Activated CD4-positive, alpha-beta T cell treated with anti-CD3 and anti-CD28 coated beads, Interleukin-2, Interleukin-6, amounts not matched to agents 100 ng/mL and 50 ng/mL, durations not matched to agents 16 hours and 8 hours (primary cell): ENCODE results near the gene COL1A2.

Experiments used
- DNase-seq: peaks from one replicate; pipeline ENCODE4 v3.0.0-alpha.2; 2020

The COL1A2 gene

DNA sequence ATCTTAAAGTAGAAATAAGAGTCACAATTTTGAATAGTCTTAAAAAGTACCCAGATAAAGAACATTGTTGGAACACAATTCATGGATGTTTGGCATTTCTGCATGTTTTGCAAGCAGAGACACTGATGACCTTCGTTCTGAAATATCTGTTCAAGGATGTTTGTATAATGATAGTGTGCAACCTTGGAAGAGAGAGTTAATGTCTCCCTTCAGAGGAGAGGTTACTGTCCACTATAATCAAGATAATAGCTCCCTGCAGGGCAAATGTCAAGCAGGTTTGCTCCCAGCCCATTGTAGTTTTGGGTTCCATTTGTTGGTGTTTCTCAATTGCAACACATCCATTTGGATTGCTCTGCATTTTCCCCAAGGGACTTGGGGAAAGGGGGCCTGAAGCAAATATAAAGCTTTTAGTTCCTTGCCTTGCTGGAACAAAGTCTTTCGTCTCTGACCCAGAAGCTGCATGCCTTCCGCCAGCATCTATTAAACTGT lies 45.2 kb downstream of the COL1A2 start:
- DNase-seq, result no peak

DNA sequence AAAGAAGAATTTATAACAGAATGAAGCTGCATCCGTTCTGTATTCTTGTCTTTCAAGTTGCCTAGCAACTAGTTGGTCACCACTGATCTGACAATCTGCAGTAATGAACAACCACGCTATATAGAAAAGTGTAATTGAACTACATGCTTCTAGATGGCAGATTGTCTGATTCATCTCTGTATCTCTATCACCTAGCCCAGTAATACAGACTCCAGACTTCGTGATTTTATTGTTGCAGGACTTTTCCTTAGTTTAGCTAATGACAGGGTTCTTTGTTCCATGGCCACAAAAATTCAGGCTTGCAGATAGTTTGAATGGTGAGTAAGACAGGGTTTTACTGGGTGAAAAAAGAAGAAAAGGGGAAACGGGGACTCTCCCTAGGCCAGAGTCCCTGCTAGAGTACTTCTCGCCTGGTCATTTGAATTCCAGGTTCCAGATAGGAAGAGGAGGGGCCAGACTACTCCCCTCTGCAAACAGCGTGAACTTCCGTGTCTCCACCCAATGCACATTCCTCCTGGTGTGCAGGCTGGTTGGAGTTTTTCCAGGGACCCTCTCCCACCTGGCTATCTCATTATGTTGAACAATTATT lies 45.9 kb downstream of the COL1A2 start:
- DNase-seq, result no peak

DNA sequence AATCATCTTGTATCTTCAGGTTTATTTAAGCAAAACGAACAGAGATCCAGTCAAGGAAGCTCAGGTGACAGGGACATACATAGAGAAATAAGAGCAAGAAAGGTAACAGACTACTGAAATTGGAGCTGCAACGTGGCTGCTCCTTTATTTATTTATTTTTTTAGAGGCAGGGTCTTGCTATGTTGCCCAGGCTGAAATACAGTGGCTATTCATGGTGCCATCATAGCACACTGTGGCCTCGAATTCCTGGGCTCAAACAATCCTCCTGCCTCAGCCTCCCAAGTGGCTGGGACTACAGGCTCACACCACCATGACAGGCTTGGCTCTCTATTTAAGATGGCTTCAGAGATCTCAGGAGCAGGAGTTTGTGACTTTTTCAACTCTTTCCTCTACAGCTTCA lies 46.4 kb downstream of the COL1A2 start:
- no peak for DNase-seq

DNA sequence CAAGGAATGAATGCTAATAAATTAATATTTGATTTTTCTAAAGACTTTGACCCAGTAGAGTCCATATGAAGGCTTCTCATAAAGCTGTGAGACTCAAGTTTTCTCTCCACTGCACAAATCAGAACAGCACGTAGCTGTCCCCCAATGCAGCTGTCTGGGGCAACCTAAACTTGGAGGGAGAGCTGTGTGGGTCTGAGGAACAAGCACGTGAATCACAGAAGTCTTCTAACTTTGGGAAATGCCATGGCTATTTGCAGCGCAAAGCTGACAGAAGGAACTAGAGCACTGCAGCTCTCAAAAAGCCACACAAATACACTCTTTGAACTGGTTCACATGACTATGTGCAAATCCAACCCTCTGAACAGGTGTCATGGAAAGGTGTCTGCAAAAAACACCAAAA lies 47.9 kb downstream of the COL1A2 start:
- no peak for DNase-seq

DNA sequence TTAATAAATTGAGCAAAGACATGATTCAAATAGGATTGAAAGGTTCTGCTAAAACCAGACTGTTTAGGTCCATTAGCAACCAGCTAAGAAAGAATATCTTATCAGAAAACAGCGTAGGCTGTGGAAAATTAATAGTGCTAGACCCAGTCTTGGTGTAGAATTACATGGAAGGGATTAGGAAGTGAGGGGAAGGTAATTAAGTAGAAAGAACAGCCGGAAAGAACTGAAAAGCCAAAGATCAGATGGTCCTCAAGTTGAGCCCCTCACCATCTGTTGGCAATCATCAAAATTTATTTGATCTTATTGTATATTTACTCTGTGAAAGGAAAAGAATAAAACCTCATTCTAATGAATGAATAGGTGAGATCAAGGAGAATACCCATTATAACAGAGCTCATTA lies 50.1 kb downstream of the COL1A2 start:
- no peak for DNase-seq

DNA sequence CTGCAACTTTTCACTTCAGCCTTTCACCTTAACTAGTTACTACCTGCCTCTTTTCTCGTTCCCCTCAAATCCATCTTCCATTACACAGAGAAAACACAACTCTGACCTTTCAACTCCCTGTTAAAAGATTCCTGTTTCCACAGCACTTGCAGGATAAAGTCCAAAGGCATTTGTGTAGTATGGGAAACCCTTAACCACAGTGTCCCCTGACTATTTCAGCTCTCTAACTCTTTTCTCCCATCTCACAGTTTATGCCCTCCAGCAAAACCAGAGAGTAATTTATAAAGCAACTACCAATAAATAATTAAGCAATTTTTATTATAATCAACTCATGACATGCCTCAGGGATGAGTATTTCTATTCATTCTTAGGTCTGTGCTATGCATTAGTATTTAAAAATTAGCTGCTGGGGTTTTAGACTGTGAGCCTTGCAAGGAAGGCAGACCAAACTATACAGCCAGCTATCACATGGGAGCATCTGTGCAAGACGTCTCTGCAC lies 51.0 kb downstream of the COL1A2 start:
- DNase-seq, result no peak

DNA sequence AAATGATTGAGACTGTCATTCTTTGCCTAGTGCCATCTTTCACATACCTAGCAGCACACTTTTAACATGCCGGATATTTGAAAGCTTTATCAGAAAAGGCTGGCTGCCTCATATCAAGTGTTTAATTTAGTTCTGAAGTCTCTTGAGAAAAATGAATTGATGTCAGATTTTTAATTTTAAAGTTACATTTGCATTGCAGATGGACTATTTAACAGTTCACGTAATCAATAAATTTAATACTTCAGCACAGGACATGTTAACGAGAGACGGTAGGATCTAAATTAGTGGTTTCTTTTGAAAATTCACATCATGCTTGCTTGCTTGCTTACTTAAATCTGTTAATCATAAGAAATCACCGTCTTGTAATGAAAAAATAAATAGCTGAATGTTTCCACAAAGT lies 51.6 kb downstream of the COL1A2 start:
- DNase-seq, result no peak

DNA sequence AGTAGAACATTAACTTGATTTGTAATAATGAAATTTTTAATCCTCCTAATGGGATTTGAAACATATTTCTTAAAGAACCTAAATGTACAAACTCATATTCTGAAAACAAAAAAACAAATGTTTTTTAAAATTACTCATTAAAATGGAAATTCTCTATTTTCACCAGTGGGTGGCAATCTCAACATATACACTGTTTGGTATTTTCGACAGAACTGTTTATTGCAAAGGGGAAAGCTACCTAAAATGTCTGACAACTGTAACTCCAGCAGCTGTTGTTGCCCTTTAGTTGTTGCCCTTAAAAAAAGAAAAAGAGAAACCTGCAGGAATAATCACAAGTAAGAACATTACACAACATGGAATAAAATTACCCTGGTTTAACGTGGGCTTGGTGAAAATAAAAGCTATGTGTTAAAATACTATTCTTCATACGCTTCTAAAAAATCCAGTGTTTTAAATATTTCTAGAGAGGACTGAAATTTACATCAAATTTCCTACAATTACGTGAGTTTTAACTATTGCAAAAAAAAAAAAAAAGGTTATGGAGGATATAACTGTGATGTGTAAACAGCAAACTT lies 54.5 kb downstream of the COL1A2 start:
- DNase-seq, result peak; percentile 37

DNA sequence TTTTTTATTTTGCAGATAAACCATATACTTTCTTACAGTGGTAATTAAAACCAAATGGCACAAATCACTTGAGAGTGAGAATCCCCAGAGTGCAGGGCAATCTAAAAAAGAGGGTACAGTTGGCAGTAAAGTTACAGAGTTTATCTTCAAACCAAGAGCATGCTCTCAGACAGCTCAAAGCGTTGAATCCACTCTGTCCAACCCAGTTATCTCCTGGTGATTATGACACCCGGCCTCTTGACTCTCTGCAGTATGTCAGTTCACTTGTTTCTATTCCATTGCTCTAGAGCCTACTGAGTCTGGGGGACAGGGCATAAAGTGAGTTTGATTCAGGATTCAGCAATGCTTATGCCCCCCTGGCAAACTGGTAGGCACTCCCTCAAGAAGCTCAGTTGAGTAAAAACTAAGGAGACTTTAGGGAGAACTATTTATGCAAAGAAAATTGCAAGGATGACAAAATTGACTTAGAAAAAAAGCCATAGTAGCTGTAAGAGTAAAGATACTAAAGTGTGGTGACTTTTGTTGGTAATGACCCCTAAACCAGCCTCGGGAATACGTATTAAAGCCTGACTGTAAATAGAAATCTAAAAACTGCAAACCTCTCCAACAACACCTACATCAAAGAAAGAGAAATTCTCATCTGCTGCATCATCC lies 55.5 kb downstream of the COL1A2 start:
- no peak for DNase-seq

DNA sequence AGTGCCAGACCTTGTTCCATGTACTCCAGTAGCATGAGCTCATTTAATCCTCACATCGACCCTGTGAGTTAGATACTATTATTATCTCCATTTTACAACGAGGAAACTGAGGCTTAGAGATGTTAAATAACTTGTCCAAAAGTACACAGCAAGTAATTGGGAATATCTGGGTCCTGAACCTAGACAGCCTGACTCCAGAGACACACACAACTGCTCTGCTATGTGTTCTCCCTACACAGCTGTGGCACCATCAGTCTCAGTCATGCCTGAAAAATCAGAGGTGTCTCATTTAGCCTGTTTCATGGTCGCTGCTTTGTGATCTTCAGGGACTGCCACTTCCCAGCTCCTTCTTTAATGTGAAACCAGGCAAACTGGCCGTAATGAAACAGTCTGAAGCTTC lies 56.5 kb downstream of the COL1A2 start:
- no peak for DNase-seq

DNA sequence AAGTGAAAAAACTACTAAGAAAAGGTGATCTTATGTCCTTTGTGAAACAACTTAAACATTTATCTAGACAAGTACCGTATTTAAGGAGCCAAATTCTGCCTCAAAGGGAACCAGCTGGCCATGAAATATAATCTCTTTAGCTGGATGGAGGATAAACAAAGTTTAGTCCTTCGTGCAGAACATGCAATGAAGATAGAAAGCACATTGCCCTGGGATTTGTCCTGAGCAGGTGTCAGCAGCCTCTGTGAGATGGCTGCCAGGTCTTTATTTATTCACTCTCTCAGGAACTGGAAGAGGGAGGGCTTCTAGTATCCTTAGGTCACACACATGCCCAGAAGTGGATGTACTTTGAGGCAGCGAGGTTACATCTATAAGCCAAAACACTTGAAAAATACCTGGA lies 57.5 kb downstream of the COL1A2 start:
- no peak for DNase-seq

DNA sequence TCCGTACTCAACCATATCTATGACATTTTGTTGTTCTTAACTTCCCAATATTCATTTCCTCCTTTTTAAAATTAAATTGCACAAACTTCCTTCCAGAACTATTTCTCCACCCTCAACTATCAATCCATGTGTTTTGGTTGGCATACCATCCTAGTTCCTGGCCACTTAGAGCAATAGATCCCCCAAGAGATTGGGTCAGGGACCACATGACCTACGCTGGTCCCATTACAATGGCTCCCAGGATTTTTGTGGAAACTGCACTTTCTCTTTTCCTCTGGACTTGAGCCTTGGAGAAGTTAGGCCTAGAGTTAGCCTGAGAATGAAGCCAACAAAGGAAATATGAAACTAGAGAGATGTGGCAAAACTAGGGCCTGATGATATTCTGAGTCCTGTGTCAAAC lies 59.2 kb downstream of the COL1A2 start:
- no peak for DNase-seq

DNA sequence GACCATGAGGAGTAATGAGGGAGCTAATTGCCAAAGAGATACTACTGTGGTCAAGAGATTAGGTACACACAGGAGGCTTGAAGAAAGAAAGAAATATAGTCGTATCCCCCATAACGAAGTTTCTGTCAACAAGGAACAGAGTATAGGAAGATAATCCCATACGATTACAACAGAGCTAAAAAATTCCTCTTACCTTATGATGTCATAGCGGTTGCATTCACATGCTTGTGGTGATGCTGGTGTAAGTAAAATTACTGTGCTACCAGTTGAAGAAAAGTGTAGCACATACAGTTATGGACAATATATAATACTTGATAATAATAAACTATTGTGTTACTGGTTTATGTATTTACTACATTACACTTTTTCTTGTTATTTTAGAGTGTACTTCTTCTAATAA lies 63.3 kb downstream of the COL1A2 start:
- DNase-seq, result no peak

DNA sequence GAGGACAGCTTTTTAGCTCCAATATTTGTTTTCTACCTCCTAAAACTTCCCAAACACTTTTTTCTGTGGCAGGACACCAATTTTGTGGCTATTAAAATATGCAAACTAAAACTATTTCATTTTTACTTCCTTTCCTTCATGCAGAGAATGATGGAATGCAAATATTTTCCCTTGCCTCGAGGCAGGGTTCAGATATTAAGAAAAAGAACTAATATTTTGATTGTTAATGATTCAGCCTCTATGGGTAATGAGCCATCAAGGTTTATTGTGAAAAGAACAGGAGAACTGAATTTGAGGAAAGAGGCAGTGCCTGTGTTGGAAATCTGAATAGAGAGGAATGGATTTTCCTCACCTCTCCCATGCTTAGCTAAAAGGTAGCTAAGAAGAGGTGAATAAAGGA lies 71.8 kb downstream of the COL1A2 start:
- no peak for DNase-seq

DNA sequence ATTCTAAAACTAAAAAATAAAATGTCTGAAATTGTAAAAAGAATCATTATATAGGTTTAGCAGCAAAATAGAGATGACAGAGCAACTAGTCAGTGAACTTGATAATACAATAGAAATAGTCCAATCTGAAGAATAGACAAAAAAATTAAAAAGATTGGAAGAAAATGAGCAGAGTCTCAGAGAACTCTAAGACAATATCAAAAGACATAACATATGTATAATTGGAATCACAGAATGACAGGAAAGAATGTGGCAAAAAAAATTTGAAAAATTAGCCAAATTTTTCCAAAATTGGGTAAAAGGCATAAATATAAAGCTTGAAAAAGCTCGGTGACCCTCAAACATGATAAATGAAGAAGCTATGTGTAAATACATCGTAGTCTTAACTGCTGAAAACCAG lies 76.9 kb downstream of the COL1A2 start:
- DNase-seq, result no peak

DNA sequence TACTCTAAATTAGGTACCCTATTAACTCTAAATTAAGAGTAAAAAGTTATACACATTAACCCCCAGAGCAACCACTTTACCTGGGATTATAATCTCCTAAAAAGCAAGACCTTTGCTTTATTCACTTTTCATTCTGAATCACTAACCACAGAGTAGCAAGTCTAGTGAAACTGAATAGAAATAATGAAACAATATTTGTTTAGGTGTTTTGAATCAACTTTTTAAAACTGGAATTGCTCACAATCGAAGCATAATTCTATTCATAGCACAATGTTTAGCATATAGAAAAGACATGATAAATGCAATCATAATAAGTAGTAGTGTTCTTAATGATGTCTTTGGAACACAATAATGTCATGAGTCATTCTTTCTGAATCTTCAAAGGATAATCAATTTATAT lies 77.9 kb downstream of the COL1A2 start:
- DNase-seq, result peak; percentile 23

DNA sequence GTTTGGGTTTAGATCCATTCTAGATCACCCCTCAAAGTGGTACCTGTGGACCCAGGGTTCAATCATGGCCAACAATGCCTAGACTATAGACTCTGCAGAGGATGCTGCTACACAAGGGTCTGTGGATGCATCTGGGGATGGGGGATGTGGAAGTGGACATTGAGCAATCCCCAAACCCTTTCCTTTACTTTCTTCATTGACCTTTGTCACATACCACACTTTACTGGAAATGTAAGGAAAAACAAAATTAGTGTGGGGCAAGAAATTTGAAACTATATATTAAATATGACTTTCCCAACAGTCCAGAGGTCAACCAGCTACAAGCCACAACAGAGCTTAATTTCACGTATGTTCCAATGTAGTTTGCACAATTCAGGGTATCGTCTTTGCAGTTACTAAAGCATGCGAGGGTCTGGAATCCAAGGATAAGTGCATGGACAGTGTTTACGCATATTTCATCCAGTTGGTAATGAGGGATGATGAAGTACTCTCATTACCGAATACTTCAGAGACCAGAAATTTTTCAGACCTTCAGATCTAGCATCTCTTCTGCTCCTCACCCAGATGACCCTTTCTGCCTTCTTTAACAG lies 81.7 kb downstream of the COL1A2 start:
- no peak for DNase-seq

DNA sequence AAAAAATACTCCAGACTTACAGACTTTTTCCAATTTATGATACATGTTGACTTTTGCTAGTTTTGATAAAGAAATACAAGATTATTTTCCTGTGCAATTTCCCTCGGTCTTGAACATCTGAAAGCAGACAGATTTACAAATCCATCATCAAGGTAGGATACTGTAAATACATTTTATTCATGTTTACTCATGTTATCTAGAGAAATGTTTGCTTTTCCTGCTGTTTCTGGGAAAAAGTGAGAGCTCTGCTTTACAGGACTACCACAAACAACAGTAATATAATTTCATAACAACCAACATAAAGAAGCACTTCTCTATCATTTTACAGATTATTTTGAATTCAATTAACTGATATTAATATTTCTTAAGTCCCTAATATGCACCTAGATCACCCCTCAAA lies 83.2 kb downstream of the COL1A2 start:
- no peak for DNase-seq

DNA sequence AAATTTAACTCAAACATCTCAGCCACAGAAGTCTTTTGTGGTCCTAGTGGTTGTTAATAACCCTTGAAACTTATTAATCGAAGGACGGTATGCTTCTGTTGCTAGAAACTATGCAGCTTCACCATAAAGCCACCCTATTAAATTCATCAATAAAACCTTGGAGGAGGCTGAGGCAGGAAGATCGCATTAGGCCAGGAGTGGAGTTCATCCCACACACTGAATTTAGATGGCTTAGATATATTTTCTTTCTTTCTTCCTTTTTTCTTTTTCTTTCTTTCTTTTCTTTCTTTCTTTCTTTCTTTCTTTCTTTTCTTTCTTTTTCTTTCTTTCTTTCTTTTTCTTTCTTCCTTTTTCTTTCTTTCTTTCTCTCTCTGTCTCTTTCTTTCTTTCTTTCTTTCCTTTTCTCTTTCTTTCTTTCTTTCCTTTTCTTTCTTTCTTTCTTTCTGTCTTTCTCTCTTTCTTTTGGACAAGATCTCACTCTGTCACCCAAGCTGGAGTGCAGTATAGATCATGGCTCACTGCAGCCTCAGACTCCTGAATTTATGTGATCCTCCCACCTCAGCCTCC lies 84.0 kb downstream of the COL1A2 start:
- DNase-seq, result no peak
